ENCODE data around the gene STK4.

DNA sequence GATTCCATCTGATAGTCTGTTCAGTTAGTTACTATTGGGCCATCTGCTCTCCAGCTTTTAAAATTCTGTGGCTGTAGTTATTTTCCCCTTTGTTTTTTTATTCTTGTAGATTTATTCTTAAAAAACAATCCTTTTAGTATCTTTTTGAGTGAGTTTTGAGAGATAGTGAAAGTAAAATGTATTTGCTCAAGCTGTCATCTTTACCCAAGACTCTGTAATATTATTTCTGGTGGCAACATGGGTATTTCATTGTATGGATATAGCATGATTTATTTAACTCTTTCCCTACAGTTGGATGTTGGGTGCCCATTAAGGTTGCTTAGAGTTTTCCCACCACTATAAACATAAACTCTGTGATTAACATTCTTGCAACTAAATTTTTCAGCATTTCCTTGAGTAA, 24.6 kb downstream of the STK4 start:
- TF ChIP-seq POLR2AphosphoS5 (IDR thresholded peaks at IDR 0.05) (no peak), POLR2A (IDR thresholded peaks at IDR 0.05) (no peak), EP300 (IDR thresholded peaks at IDR 0.05) (no peak)

Data from gastroesophageal sphincter (tissue), 2 donors.